ENCODE results near the gene HRH1.

DNA sequence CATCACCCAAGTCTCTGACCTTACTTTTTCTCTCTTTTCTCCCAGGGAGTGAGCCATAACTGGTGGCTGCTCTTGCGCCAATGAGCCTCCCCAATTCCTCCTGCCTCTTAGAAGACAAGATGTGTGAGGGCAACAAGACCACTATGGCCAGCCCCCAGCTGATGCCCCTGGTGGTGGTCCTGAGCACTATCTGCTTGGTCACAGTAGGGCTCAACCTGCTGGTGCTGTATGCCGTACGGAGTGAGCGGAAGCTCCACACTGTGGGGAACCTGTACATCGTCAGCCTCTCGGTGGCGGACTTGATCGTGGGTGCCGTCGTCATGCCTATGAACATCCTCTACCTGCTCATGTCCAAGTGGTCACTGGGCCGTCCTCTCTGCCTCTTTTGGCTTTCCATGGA is 104.7 kb downstream of the HRH1 start:
- TF ChIP-seq, protein P1, sequence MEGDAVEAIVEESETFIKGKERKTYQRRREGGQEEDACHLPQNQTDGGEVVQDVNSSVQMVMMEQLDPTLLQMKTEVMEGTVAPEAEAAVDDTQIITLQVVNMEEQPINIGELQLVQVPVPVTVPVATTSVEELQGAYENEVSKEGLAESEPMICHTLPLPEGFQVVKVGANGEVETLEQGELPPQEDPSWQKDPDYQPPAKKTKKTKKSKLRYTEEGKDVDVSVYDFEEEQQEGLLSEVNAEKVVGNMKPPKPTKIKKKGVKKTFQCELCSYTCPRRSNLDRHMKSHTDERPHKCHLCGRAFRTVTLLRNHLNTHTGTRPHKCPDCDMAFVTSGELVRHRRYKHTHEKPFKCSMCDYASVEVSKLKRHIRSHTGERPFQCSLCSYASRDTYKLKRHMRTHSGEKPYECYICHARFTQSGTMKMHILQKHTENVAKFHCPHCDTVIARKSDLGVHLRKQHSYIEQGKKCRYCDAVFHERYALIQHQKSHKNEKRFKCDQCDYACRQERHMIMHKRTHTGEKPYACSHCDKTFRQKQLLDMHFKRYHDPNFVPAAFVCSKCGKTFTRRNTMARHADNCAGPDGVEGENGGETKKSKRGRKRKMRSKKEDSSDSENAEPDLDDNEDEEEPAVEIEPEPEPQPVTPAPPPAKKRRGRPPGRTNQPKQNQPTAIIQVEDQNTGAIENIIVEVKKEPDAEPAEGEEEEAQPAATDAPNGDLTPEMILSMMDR (IDR thresholded peaks at IDR 0.05) = no peak
- TF ChIP-seq POLR2A (IDR thresholded peaks at IDR 0.05) = no peak

All from ovary (tissue), 3 donors.